Epithelial cell of prostate (primary cell): ENCODE results near the gene FOXF2.

Experiments used
- DNase-seq: peaks from one replicate; pipeline ENCODE4 v3.0.0-alpha.2; 2011; ENCODE audit warnings: low read depth, low spot score
- H3K27ac ChIP-seq: fragments of 450-650 bp; 2 replicates; pipeline ENCODE4 v1.5.1; 2017; ENCODE audit warnings: mild to moderate bottlenecking

FOXF2 gene

DNA sequence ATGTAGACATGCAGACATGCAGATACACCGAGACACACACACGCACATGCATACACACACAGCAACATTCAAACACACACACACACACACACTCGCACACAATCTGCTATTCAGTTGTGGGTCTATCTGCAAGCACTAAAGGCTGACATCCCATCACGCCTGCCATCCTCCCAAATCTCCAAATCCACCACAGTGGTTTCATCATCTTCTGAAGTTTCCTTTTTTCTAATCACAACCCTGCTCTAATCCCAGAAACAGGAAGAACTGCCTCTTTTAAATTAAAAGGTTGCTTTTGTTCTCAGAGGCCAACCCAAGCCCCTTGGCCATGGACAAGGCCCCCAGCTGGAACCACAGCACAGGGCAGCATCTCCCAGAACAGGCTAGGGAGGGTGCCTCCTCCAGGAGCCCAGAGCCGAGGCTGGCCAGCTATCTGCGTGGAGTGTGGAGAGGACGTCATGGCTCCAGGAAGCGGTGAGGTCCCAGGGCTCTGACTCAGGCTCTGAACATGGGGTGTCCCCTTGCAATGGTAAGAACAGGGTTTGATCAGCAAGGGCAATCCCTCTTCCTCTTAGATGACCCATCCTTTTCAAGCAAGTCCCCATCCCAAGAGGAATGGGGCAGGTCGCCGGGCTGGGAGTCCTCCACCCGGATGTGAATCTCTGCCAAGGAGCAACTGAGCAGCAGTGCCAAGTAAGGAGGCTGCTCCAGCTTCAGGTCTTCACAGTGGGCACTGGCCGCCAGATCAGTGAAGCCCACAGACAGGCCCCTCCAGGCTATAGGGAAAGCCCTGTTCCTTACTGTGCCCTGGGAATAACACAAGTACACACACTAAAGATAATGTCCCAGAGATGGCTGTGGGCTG is 14.7 kb downstream of the FOXF2 start:
- no peak overlapping the region for H3K27ac ChIP-seq
- DNase-seq, result no peak

DNA sequence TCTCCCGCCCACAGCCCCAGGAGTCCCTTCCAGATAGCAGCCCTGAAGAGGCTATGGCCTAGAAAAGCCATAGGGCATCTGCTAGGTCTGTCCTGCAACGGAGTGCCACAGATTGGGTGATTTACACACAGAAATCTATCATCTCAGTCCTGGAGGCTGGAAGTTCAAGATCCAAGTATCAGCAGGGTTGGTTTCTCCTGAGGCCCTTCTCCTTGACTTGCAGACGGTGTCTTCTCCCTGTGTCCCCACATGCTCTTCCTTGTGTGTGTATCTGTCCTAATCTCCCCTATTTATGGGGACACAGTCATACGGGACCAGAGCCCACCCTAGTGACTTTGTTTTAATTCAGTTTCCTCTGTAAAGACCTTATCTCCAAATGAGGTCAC is 15.3 kb downstream of the FOXF2 start:
- no peak overlapping the region for H3K27ac ChIP-seq
- no peak for DNase-seq

DNA sequence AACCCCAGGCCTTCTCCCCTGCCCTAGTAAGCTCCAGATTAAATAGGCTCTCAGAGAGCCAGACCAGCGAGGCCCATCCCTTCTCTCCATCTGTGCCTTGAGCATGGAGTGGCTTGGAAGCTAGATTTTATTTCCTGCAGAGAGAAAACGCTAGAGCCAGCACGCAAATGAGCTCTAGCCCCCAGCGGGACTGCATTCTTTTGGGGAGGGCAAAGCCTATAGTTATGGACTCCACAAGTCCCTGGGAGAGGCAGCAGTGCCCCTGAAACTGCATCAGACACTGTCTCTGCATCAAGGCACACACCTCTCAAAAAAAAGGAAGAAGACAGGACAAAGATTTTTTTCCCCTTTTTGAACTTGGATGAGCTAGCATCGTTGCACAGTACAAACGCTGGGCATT is 15.8 kb downstream of the FOXF2 start:
- H3K27ac ChIP-seq, result no peak overlapping the region
- DNase-seq, result no peak

DNA sequence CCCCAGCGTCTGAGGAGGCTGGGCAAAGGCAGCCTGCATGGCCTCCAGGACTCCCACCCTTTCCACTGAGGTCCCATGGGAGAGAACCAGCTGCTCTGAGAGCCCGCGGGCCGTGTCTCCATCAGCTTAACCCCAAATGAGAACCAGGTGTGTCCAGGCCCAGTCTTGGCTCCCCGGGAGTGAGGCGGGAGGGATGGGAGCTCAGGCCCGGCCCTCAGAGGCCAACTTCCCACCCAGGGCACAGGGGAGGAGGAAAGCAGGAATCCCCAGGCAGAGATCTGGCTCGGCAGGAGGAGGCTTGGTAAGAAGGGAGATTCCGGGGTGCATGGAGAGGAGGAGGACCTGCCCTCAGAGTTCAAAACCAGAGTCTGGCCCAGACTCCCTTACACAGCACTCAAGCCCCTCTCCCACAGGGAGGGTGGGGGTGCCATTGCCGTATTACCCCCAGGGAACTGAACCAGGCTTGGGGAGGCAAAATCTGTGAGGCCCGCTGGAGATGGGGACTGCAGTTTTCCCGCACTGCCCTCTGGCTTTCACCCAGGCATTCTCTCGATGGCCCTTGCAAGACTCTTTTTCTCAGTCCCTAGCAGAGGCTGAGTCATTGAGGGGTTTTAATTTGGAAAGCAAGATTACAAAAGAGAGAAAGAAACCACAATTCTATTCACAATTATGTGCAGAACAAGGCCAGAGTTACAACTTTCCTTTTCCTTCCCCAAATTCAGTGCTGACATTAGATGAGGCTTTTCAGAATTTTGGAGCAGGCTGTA is 17.1 kb downstream of the FOXF2 start:
- no peak for DNase-seq
- H3K27ac ChIP-seq, result no peak overlapping the region

DNA sequence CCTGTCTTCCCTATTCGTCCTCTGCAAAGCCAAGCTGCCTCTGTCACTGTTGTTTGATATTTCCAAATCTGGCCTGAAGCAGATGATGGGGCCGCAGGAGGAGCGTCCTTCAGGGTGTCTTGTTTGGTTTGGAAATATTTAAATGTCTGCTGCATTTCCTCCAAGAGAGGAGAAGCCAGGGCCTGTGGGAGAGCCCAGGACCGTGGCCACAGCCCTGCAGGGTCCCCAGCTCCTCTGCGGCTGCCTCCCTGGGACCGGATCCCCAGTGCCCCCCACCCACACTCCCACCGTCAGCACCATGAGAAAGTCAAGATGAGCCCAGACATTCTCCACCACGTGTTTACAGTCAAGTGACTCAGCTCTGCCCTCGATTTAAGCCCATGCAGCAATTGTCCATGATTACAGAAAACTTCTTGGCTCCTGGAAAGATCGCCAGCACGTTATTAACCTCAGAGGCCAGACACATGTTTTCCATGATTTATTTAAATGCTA is 18.2 kb downstream of the FOXF2 start:
- no peak overlapping the region for H3K27ac ChIP-seq
- no peak for DNase-seq

DNA sequence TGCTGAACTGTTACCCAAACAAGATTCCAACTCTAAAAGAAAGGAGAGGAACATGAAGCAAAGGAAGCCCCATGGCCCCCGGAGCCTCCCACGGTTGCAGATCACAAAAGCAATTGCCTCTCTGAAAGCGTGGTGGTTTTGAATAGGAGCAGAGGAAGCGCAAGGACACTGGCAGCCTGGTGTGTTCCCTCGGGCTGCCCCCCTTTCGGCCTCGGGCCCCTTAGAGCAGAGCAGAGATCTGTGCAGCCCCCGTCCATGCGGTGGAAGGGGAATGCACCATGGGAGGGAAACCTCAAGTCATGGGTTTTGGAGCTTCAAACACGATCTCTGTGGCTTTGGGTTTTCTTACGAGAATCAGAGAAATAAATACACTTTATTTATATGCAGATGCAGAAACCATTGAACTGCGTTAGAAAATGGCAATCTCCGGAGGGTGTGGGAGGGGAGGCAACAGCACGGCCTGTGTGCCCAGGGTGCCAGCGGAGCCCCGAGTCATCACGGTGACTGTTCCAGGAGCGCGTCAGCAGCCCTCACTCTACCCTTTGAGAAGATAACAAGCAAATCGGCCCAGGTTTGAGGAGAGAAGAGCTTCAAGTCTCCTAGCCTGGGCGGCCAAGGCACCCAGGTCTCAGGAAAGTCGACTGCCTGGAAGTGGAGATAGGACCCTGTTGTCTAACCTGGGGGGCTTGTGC is 20.5 kb downstream of the FOXF2 start:
- H3K27ac ChIP-seq, result no peak overlapping the region
- no peak for DNase-seq

DNA sequence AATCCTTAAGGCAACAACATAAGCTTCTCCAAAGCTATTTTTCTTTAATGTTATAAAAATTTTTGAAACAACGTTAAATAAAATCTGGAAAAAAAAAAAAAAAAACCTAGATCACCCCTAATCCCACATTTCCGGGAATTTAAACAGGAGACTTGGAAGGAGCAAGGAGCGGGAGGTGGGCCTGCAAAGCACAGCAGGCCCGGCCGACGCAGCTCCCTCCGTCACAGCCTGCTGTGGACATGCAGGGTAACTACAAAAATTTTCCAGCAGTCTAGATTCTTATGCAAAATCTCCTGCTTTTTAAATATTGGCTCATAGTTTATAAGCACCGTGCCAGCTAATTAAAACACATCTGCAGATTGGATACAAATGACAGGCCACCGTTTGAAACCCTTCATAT is 23.5 kb downstream of the FOXF2 start:
- no peak for DNase-seq
- no peak overlapping the region for H3K27ac ChIP-seq

DNA sequence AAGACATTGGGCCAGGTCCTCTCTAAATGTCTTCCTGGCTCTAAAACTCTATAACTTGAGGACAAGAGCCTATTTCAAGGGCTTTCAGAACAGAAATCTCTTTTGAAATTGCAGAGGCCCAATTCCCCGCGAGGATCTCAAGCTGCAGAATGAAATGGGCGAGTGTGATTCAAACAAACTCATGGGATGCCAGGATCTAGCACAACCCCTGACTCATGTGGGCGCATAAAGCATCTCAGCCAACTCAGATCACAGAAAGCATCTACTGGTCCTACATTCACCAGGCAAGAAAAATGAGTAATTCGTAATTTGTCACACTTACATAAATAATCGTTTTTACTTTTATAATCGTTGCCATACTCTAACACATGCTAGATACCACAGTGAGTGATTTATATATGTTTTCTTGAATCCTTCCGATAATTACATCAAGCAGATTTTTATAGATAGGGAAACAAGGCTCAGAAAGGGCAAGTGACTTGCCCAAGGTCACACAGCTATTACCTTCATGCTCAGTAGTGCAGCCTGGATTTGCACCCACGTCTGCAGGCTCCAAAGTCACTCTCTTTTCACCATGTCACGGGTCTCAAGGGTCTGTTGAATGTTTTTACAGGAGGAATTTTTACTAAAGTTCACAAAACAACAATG is 26.2 kb downstream of the FOXF2 start:
- H3K27ac ChIP-seq, result no peak overlapping the region
- no peak for DNase-seq

DNA sequence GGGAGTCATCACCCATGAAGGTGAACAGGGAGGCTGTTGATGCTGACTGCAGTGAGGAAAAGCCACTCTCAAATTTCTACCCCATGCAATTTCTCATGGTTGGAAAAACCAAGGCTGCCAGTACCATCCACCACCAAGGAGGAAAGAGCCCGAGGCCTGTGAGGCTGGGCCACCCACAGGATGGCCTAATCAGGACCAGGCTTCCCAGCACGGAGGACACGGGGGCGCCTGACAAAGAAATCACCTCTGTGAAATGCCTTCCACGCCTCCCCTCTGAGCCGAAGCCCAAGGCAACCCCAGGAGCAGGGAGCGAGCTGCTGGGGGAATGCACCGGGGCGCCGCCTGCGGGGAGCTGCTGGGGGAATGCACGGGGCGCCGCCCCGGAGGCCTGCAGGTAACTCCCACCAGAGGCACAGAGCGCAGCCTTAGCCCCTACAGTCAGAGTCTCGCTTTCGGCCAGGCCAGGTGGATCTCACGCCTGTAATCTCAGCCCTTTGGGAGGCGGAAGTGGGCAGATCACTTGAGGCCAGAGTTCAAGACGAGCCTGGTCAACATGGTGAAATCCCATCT is 26.9 kb downstream of the FOXF2 start:
- DNase-seq, result no peak
- no peak overlapping the region for H3K27ac ChIP-seq

DNA sequence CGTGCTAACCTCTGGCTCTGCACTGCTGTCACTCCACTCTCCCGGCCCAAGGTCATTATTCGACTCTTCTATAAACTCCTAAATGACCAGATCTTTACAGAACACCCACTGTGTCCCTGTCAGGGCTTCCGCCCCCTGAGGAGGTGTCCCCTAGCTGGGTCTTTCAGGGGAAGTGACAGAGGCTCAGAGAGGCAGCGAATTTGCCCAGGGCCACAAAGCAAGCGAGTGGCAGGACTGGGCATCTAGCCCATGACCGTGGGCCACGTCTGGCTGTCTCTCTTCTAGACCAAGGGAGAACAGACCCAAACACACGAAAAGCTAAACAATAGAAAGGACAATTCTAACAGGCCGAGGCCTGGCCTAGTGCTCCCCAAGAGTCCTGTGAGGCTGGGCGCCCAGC is 27.4 kb downstream of the FOXF2 start:
- no peak for DNase-seq
- no peak overlapping the region for H3K27ac ChIP-seq

DNA sequence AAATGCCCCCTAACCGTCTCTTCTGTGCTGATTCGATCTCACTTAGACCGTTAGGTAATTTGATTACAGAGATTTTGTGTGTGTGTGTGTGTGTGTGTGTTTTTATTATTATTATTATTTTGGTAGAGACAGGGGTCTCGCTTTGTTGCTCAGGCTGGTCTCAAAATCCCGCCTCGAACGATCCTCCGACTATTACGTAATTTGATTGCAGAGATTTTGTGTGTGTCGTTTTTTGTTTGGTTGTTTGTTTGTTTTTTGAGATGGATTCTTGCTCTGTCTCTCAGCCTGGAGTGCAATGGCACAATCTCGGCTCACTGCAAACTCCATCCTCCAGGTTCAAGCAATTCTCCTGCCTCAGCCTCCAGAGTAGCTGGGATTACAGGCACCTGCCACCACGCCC is 28.3 kb downstream of the FOXF2 start:
- DNase-seq, result no peak
- no peak overlapping the region for H3K27ac ChIP-seq

DNA sequence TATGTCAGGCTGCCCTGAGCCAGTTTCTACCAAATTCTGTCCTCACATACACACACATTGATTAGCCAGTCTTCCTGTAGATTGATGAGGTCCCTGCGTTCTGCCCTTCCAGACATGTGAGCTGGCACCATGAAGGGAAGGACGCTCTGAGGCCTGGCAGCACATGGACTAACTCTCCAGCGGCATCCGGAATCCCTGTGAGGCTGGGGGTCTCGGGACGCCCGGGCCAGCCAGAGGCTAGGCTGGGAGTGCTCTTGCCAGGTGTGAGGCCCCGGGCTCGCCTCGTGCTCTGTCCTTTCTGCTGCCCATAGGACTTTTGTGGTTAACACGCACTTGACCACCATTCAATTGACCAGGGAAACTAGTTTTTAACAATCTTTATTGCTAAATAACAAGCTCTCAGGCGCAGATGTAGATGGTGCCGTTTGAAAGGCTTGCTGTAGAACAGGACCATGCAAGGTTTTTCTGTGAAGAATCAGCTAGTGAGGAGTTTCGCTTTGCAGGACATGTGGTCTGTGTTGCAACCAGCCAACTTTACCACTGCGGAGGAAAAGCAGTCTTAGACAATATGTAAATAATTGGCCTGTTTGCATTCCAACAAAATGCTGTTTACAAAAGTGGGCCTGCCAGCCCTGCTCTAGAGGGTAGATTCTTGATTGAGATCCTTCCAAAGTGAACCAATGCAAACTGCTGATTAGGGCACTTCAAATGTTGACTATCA is 29.3 kb downstream of the FOXF2 start:
- H3K27ac ChIP-seq, result no peak overlapping the region
- no peak for DNase-seq

DNA sequence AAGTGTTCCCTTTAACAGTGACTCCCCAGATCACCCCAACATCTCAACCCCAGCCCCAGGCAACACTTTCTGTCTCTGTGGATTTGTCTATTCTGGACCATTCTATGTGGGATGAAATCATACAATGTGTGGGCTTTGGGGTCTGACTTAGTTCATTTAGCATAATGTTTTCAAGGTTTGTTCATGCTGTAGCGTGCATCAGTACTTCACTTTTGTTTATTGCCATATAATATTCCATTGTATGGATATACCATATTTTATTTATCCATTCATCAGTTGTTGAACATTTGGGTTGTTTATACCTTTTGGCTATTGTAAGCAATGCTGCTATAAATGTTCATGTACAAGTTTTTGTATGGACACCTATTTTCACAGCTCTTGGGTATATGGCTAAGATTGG is 31.0 kb downstream of the FOXF2 start:
- no peak for DNase-seq

DNA sequence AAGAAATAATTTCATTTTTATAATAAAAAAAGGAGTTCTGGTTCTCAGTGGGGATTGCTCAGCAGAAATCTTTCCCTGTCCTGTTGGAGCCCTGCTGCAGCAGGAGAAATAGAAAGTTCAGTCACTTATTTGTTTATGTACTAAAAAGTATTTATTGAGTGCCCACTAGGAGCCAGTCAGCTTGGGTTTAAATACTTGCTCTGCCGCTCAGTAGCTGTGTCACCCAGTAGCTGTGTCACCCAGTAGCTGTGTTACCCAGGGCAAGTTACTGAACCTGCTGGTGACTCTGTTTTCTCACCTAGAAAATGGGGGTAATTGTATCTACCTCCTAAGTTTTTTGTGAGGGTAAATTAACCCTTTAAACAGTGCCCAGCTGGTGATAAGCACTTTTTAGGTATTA is 32.9 kb downstream of the FOXF2 start:
- H3K27ac ChIP-seq, result no peak overlapping the region
- no peak for DNase-seq

More for the DNA sequence above, 31.0 kb downstream of the FOXF2 start:
- no peak overlapping the region for H3K27ac ChIP-seq

DNA sequence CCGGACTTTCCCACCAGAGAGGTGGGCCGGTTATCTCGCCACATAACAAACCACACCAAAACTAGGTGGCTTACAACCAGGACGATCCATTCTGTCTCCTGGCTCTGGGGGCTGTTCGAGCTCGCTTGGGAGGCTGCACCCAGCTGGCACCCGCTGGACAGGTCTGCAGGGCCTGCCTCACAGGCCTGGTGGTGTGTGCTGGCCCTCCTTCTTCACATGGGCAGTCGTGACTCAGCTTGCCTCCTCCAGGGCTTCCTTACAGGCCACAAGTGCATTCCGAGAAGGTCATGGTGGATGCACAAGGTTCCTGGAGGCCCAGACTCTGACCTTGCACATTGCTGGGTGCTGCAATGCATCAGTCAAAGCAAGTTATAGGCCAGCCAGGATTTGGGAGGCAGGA is 34.2 kb downstream of the FOXF2 start:
- no peak overlapping the region for H3K27ac ChIP-seq
- no peak for DNase-seq

DNA sequence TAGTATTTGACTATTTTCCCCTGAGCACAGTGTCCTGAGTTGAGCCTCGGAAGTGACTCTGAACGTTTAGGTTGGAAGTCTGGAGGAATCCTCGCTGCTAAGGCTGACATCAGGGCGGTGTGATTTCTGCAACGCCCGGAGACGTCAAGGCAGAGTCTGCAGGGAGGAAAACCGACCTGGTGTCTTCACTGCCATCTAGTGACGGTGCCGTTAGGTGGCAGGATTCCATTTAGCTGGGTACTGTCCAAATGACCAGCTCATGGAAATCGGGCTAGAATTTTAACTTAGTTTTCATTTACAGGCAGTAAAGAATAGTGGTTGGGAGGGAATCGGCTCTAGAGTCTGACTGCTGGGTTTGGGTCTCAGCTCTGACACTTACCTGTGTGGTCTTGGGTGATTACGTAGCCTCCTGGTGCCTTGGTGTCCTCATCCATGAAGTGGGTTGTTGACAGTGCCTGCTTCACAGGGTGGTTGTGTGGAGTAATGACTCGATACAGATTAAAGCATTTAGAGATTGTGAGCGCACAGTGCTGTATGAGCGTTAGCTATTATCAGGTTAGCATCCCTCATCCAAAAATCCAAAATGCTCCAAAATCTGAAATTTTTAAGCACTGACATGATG is 35.0 kb downstream of the FOXF2 start:
- no peak for DNase-seq
- no peak overlapping the region for H3K27ac ChIP-seq

DNA sequence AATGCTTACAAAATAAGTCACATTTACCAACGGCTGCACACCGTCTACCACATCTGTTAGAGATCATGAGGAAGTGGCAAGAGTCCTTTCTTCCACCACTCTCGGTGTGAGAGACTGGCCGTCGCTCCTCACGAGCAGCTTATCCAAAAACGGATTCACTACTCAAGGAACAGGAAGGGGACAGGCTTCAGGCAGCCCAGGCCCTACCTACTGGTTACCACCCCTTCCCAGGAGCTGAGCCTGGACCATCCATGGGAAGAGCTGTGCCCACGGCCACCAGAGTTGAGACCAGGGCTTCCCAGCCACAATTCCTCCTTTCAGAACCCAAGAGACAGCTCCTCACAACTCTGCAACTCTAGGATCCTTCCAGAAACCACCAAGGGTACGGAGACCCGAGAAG is 37.0 kb downstream of the FOXF2 start:
- H3K27ac ChIP-seq, result no peak overlapping the region
- DNase-seq, result no peak

DNA sequence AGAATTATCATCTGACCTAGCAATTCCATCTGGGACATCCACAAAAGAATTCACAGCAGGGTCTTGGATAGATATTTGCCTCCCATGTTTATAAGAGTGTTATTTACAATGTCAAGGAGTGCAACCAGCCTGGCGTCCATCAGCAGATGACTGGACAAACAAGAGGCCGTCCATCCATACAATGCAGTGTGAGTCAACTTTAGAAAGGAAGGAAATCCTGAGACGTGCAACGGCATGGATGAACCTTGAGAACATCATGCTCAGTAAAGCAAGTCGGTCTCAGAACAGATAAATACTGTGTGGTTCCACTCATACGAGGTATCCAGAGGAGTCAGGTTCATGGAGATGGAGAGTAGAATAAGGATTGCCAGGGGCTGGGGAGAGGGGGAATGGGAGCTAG is 46.4 kb downstream of the FOXF2 start:
- no peak overlapping the region for H3K27ac ChIP-seq
- no peak for DNase-seq
